Sigmoid colon (tissue), 4 donors: ENCODE results near the gene RNF144A.

Source experiments
- EP300 ChIP-seq, 4 donors: sonication (generic); formaldehyde crosslinking; IDR thresholded peaks; one replicate each; pipeline ENCODE4 v1.6.1; 2017; ENCODE audit warnings: antibody characterized with exemption in 4 of 4
- POLR2AphosphoS5 ChIP-seq, 4 donors: sonication (generic); formaldehyde crosslinking; IDR thresholded peaks; one replicate each; pipeline ENCODE4 v1.6.1; 2017; ENCODE audit warnings: antibody characterized with exemption in 4 of 4
- TF ChIP-seq, protein P1 (sequence below), 4 experiments: fragments of 450-650 bp in 3 of 4; fragments of 200-600 bp in 1 of 4; IDR thresholded peaks; one replicate each; pipeline ENCODE4 v1.5.1; 2016 to 2019; ENCODE audit warnings: antibody characterized with exemption in 4 of 4, mild to moderate bottlenecking in 3 of 4, moderate library complexity in 2 of 4

DNA sequence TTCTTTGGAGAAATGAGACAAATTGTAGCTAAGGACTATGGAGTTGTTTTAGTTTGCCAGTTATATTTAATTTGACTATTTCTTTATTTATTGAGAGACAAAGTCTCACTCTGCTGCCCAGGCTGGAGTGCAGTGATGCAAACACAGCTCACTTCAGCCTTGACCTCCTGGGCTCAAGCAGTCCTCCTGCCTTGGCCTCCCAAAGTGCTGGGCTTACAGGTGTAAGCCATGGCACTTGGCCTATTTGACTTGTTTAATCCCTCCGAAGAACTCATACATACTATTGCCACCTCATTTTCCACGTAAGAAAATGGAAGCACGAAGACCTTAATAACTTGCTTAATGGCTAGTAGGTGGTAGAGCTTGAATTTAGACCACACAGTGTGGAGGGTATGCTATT lies 988 bp upstream of the RNF144A start:
- TF ChIP-seq POLR2AphosphoS5 (IDR thresholded peaks at IDR 0.05) (no peak), EP300 (IDR thresholded peaks at IDR 0.05) (no peak)
- TF ChIP-seq, protein P1, sequence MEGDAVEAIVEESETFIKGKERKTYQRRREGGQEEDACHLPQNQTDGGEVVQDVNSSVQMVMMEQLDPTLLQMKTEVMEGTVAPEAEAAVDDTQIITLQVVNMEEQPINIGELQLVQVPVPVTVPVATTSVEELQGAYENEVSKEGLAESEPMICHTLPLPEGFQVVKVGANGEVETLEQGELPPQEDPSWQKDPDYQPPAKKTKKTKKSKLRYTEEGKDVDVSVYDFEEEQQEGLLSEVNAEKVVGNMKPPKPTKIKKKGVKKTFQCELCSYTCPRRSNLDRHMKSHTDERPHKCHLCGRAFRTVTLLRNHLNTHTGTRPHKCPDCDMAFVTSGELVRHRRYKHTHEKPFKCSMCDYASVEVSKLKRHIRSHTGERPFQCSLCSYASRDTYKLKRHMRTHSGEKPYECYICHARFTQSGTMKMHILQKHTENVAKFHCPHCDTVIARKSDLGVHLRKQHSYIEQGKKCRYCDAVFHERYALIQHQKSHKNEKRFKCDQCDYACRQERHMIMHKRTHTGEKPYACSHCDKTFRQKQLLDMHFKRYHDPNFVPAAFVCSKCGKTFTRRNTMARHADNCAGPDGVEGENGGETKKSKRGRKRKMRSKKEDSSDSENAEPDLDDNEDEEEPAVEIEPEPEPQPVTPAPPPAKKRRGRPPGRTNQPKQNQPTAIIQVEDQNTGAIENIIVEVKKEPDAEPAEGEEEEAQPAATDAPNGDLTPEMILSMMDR (IDR thresholded peaks at IDR 0.05): no peak
